DMS53 treated with DMSO at 0.1 percent for 48 hours (cell line): ENCODE measurements around the gene TRAPPC8.

Experiments used
- DNase-seq: peaks from one replicate; lab custom pipeline; 2025; ENCODE audit not compliant: unreplicated experiment; lab: John Stamatoyannopoulos, UW

Gene TRAPPC8

GRCh38 chr18:31793531-31793930, 149.4 kb downstream of the TRAPPC8 start:
- no peak for DNase-seq

GRCh38 chr18:31792580-31792911, 150.4 kb downstream of the TRAPPC8 start:
- DNase-seq: no peak

GRCh38 chr18:31791817-31792579, 150.9 kb downstream of the TRAPPC8 start:
- no peak for DNase-seq

GRCh38 chr18:31789409-31789808, 153.5 kb downstream of the TRAPPC8 start:
- no peak for DNase-seq

GRCh38 chr18:31783059-31783458, 159.9 kb downstream of the TRAPPC8 start:
- no peak for DNase-seq
